ENCODE results near the gene KDM6B.

DNA sequence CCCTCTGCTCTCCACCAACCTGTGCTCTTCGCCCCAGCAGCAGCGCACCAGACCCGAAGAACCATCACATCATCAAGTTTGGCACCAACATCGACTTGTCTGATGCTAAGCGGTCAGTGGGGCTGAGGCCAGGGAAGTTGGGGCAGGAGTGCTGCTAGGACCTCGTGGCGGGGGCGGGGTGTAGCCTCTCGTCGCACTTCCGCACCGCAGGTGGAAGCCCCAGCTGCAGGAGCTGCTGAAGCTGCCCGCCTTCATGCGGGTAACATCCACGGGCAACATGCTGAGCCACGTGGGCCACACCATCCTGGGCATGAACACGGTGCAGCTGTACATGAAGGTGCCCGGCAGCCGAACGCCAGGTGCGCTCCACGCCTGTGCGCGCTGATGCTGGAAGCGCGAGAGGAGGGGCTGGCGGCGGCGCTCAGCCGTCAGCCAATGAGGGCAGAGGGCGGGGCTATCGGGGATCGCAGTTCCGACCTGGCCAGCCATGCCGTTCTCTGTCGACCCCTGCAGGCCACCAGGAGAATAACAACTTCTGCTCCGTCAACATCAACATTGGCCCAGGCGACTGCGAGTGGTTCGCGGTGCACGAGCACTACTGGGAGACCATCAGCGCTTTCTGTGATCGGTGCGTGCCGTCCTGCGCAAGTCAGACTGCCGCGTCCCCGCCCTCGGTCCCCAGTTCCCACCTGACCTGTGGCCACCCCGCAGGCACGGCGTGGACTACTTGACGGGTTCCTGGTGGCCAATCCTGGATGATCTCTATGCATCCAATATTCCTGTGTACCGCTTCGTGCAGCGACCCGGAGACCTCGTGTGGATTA is 17.6 kb downstream of the KDM6B start:
- no peak for TF ChIP-seq GATA2 (IDR thresholded peaks at IDR 0.05; ENCODE audit: low read depth, low read length)
- TF ChIP-seq GATA3 (IDR thresholded peaks at IDR 0.05; ENCODE audit: low read depth, low read length) = no peak
